Psoas muscle (tissue), 8 donors: Measurements from ENCODE around the gene CLDN22. TPM values are rescaled to one million over a fixed set of nuclear protein-coding genes. Genes with fewer than 3 reads are reported as not detected.

Experiments used
- ATAC-seq, 4 donors: fragments of 200-7000 bp; cut with Tn5 transposase; one replicate each; pipeline ENCODE4 v1.9.1; 2020; ENCODE audit warnings: moderate library complexity in 3 of 4, mild to moderate bottlenecking in 2 of 4
- DNase-seq, 2 donors: peaks; one replicate each; pipeline ENCODE4 v3.0.0-alpha.2; 2020
- H3K27ac ChIP-seq: fragments of 200-600 bp; one replicate; pipeline ENCODE4 v1.8.0; 2022
- H3K27me3 ChIP-seq, 3 donors: fragments of 200-600 bp in 1 of 3; one replicate each; pipeline versions ENCODE4 v1.6.1 to v1.8.0; 2013 to 2022; ENCODE audit warnings: low read length in 2 of 3, mild to moderate bottlenecking in 2 of 3, moderate library complexity in 1 of 3; ENCODE audit not compliant: insufficient read depth in 3 of 3
- H3K36me3 ChIP-seq, 2 donors: fragments of 200-600 bp in 1 of 2; one replicate each; pipeline versions ENCODE4 v1.6.1 to v1.8.0; 2013 to 2022; ENCODE audit warnings: low read depth in 1 of 2, mild to moderate bottlenecking in 1 of 2, moderate library complexity in 1 of 2; ENCODE audit not compliant: insufficient read depth in 1 of 2
- H3K4me1 ChIP-seq: fragments of 200-600 bp; one replicate; pipeline ENCODE4 v1.8.0; 2022
- H3K4me3 ChIP-seq: fragments of 200-600 bp; one replicate; pipeline ENCODE4 v1.8.0; 2022; ENCODE audit warnings: mild to moderate bottlenecking
- H3K9me3 ChIP-seq: fragments of 200-600 bp; one replicate; pipeline ENCODE4 v1.8.0; 2022
- CTCF ChIP-seq: fragments of 200-600 bp; IDR thresholded peaks from one replicate; pipeline ENCODE4 v1.8.0; 2022; ENCODE audit warnings: antibody characterized with exemption
- WGBS, 3 donors: extraction: QIAGEN DNeasy Blood & Tissue Kit; methylation state at CpG; one replicate each; pipeline versions ENCODE4 v1.1.6 to v1.1.7; 2013; 5-methylcytosine and 5-hydroxymethylcytosine counted together
- intact Hi-C, 2 donors: fragments of 100-400 bp; cut with DNase I; formaldehyde crosslinking; loops; one replicate each; pipeline versions ENCODE4 v1.11.0 to v1.14.2; 2022
- long read RNA-seq, 2 donors: library from polyadenylated mRNA; unstranded; transcript quantifications; one replicate each; pipeline ENCODE4 v2.0.0, GENCODE V29; 2021
- polyA plus RNA-seq, 3 donors: library from polyadenylated mRNA; stranded (reverse); fragments of 200-250 nt; gene quantifications; one replicate each; pipeline ENCODE4 v1.2.3, GENCODE V29; 2013
- total RNA-seq, 4 donors: library from RNA; stranded (reverse); fragmentation: NEBNext Ultra II Directional in 2 of 4; extraction: Animal tissue kit (Norgen Biotek cat#: 25700) in 2 of 4; gene quantifications; one replicate each; pipeline versions ENCODE4 v1.2.1 to v1.2.4, GENCODE V29; 2021 to 2023
- donor health status: healthy with polysubstance abuse.
- donor health status: DM: no; HTN: no; CAD: no; lungs with moderate emphysema.
- donor health status: Bipolar disorder and iron deficiency.
- donor health status: healthy.
- donor health status: DM: yes; HTN: yes; CAD: no.
- donor health status: DM: no; HTN: no; CAD: no.
- donor health status: DM: no; HTN: no; CAD: no.
- donor health status: DM: yes; HTN: yes; CAD: no.

Gene CLDN22
- not detected for total RNA-seq
- not detected for polyA plus RNA-seq
- long read RNA-seq, donor 1: 0 reads
- long read RNA-seq, donor 2: 0 reads

- no peaks in the 10 kb centered on the region for H3K9me3 ChIP-seq
- no peak within 1 kb of the TSS for H3K27ac ChIP-seq
- no peaks in the 10 kb centered on the region for H3K4me1 ChIP-seq
- TF ChIP-seq CTCF: no peak
- no peak for ATAC-seq
- intact Hi-C loops: no loop called here
- peaks cover 0 to 8% of the 10 kb centered on the region in 2 donors for H3K36me3 ChIP-seq
- DNase-seq: no peak
- WGBS, 3 donors: 67 to 82% (median 69%) methylated on average over 6 of the region's 6 CpGs
- H3K27me3 ChIP-seq: no peaks in the 10 kb centered on the region
- no peak within 1 kb of the TSS for H3K4me3 ChIP-seq
Observed at GRCh38 chr4:183320211-183321059, at the start of gene CLDN22. CLDN22 (minus strand) TSS chr4:183320276; CDS start chr4:183320218, 58 bp downstream.

DNA sequence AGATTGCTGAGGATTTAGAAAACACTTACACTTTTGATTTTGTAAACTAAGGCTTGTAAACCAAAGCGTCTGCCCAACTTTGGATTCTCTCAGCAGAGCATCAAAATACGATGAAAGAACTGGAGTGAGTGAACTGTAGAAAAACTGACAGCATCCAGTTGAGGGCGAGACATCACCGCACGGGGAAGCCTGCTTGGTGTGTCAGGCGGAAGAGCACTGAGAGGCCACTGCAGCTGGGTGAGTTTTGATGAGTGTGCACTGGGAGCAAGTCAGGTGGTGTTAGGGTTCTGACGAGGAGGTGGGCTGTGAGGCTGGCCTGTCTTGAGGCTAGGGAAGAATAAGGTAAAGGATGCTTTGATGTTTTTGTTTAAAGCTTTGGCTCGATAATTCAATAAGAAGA lies 49.0 kb upstream of the CLDN22 start:
- Histone ChIP-seq H3K4me1 (no peaks in the 10 kb centered on the region), H3K36me3 (no peaks in the 10 kb centered on the region), H3K27ac (no peak overlapping the region), H3K4me3 (no peak overlapping the region), H3K27me3 (peaks cover 0 to 3% (median 0%) of the 10 kb centered on the region in 3 donors), H3K9me3 (peaks cover 5% of the 10 kb centered on the region)
- intact Hi-C loops: no loop called here
- DNase-seq (no peak), ATAC-seq (no peak)
- no peak for TF ChIP-seq CTCF
- WGBS, 3 donors: 68 to 73% (median 70%) methylated on average over 8 of the region's 8 CpGs

- H3K36me3 ChIP-seq: no peaks in the 10 kb centered on the region
- no peak for TF ChIP-seq CTCF
- H3K4me1 ChIP-seq: no peaks in the 10 kb centered on the region
- H3K27me3 ChIP-seq: peaks cover 0 to 3% (median 0%) of the 10 kb centered on the region in 3 donors
- no peaks in the 10 kb centered on the region for H3K9me3 ChIP-seq
- WGBS, 3 donors: 77 to 86% (median 85%) methylated on average over 16 of the region's 16 CpGs
- H3K27ac ChIP-seq: no peak overlapping the region
- DNase-seq: no peak
- no peak overlapping the region for H3K4me3 ChIP-seq
- no peak for ATAC-seq
- intact Hi-C loops: no loop called here
Observed at GRCh38 chr4:183366206-183366835, 46.2 kb upstream of the CLDN22 start.

- intact Hi-C loops: no loop called here
- WGBS, 3 donors: 68 to 77% (median 74%) methylated on average over 10 of the region's 10 CpGs
- no peaks in the 10 kb centered on the region for H3K27me3 ChIP-seq
- DNase-seq (no peak), ATAC-seq (no peak)
- no peaks in the 10 kb centered on the region for H3K9me3 ChIP-seq
- no peaks in the 10 kb centered on the region for H3K4me1 ChIP-seq
- no peak overlapping the region for H3K4me3 ChIP-seq
- no peak for TF ChIP-seq CTCF
- H3K27ac ChIP-seq: no peak overlapping the region
- H3K36me3 ChIP-seq: no peaks in the 10 kb centered on the region
Observed at GRCh38 chr4:183364025-183364424, 43.9 kb upstream of the CLDN22 start.
